ENCODE results near the gene COL23A1.

The COL23A1 gene

GRCh38 chr5:178273041-178273440, 317.2 kb downstream of the COL23A1 start:
- TF ChIP-seq CTCF (conservative IDR thresholded peaks at IDR 0.05; ENCODE audit: low read depth, low read length) = no peak
- no peak overlapping the region for H3K4me3 ChIP-seq (ENCODE audit: low read length)
- DNase-seq (ENCODE audit: low read depth) = no peak

DNA sequence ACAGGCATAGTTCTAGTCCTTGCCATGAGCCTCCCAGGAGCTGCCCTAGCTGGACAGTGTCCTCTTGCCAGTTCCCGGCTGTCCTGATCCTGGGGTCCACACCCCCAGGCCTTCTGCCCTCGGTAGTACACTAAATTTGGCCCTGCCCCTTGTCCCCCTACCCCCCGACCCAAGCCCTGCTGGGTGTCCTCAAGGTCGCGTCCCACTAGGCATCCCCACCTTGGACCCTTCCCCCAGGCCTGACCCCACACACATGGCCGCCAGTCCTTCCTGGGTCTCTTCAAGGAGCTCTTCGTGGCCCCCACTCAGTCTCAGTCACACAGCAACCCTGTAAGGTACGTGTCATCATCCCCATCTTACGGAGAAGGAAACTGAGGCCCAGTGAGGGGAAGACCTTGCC, 317.6 kb downstream of the COL23A1 start:
- TF ChIP-seq CTCF (conservative IDR thresholded peaks at IDR 0.05; ENCODE audit: low read depth, low read length) = no peak
- DNase-seq (ENCODE audit: low read depth) = no peak
- H3K4me3 ChIP-seq (ENCODE audit: low read length) = no peak overlapping the region

GRCh38 chr5:178271726-178272479, 318.3 kb downstream of the COL23A1 start:
- H3K4me3 ChIP-seq (ENCODE audit: low read length) = no peak overlapping the region
- no peak for TF ChIP-seq CTCF (conservative IDR thresholded peaks at IDR 0.05; ENCODE audit: low read depth, low read length)
- DNase-seq (ENCODE audit: low read depth) = no peak

GRCh38 chr5:178271231-178271630, 319.0 kb downstream of the COL23A1 start:
- H3K4me3 ChIP-seq (ENCODE audit: low read length) = no peak overlapping the region

DNA sequence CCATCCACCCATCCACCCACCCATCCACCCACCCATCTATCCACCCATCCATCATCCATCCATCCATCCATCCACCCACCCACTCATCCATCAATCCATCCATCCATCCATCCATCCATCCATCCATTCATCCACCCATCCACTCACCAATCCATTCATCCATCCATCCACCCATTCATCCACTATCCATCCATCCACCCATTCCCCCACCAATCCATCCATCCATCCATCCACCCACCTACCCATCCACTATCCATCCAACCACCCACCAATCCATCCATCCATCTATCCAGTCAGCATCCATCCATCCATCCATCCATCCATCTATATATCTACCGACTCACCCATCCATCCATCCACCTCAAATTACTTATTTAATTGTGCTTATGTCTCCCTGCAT, 320.7 kb downstream of the COL23A1 start:
- H3K4me3 ChIP-seq (ENCODE audit: low read length) = no peak overlapping the region
- no peak for DNase-seq (ENCODE audit: low read depth)
- TF ChIP-seq CTCF (conservative IDR thresholded peaks at IDR 0.05; ENCODE audit: low read depth, low read length) = no peak

More at GRCh38 chr5:178271231-178271630, 319.0 kb downstream of the COL23A1 start:
- DNase-seq (ENCODE audit: low read depth) = no peak
- no peak for TF ChIP-seq CTCF (conservative IDR thresholded peaks at IDR 0.05; ENCODE audit: low read depth, low read length)

- DNase-seq (ENCODE audit: low read depth) = no peak
- H3K4me3 ChIP-seq (ENCODE audit: low read length) = no peak overlapping the region
- TF ChIP-seq CTCF (conservative IDR thresholded peaks at IDR 0.05; ENCODE audit: low read depth, low read length) = no peak
Measured at GRCh38 chr5:178267876-178268275, 322.3 kb downstream of the COL23A1 start.

- no peak for TF ChIP-seq CTCF (conservative IDR thresholded peaks at IDR 0.05; ENCODE audit: low read depth, low read length)
- H3K4me3 ChIP-seq (ENCODE audit: low read length) = no peak overlapping the region
- no peak for DNase-seq (ENCODE audit: low read depth)
Measured at GRCh38 chr5:178267245-178267644, 322.9 kb downstream of the COL23A1 start.
